ENCODE measurements around the gene SALL2.

The SALL2 gene

DNA sequence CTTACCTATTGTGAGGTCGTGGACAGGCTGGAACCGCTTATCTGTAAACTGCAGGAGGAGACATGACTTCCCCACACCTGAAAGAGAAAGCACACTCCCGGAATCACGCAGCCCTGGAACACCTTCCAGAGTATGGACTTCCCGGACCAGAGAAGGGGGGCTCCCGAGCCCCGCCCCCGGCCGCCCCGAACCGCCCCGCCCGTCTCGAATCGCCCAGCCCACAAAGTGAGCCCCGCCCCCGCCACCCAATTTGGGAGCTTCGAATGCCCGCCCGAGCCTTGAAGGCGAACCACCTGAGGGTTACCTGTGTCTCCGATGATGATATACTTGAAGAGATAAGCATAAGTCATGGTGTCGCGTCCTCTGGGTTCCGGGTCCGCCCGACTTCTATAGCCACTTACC is 49.6 kb downstream of the SALL2 start:
- no peak for DNase-seq

GRCh38 chr14:21475767-21476522 is 50.2 kb downstream of the SALL2 start:
- no peak for DNase-seq

Measured in activated naive CD4-positive, alpha-beta T cell treated with anti-CD3 and anti-CD28 coated beads, Interleukin-2, amount 50 U/mL, for 16 hours (primary cell).